Astrocyte (in vitro differentiated cells and primary cell): ENCODE results near the gene TBCEL.

Experiments used
- EZH2 ChIP-seq: IDR thresholded peaks from 2 replicates; pipeline ENCODE4 v1.6.1; 2012; ENCODE audit warnings: mild to moderate bottlenecking, low read length, inconsistent platforms; ENCODE audit not compliant: insufficient read depth
- TF ChIP-seq, protein P1 (sequence below): IDR thresholded peaks from 2 replicates; pipeline ENCODE4 v1.5.1; 2011; ENCODE audit warnings: low read depth, mild to moderate bottlenecking, inconsistent platforms, low read length, moderate library complexity; ENCODE audit not compliant: insufficient read depth

DNA sequence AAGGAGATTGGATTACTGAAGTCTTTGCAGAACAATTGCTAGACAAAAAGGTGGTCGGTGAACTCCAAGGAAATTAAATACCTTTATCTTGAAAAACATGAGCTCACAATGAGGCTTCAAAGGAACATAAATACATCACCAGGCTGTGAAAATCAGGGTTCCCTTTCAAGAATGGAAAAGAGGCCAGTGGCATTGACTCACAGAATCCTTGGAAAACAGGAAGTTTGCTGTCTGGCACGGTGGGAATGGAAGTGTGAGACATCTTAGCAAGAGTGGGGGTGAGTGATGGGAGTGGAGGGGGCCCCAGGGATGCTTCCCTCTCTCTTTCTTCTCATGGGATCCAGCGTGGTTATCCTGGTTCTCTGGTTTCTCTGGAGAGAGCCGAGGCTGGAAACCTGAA, 48.9 kb upstream of the TBCEL start:
- TF ChIP-seq, protein P1, sequence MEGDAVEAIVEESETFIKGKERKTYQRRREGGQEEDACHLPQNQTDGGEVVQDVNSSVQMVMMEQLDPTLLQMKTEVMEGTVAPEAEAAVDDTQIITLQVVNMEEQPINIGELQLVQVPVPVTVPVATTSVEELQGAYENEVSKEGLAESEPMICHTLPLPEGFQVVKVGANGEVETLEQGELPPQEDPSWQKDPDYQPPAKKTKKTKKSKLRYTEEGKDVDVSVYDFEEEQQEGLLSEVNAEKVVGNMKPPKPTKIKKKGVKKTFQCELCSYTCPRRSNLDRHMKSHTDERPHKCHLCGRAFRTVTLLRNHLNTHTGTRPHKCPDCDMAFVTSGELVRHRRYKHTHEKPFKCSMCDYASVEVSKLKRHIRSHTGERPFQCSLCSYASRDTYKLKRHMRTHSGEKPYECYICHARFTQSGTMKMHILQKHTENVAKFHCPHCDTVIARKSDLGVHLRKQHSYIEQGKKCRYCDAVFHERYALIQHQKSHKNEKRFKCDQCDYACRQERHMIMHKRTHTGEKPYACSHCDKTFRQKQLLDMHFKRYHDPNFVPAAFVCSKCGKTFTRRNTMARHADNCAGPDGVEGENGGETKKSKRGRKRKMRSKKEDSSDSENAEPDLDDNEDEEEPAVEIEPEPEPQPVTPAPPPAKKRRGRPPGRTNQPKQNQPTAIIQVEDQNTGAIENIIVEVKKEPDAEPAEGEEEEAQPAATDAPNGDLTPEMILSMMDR: no peak
- no peak for TF ChIP-seq EZH2
